ENCODE measurements around the gene ELN.

The ELN gene

DNA sequence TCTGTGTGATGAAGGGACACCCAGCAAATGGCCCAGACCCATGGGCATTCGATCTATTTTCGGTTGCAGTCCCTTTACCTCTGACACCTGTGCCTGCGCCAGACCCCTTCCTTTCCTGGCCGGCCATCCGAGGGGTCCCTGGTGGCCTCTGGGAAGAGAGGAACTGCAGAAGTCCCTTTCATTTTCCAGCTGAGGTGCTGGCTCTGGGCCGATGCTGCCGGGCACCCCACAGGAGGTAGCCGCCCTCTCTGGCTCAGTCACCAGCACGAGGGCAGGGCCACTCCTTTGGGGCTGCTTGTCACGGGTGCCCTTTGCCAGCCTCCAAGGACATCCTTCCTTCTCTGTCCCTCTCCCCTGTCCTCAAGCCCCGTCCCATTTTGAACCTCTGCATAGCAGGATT is 4.2 kb upstream of the ELN start:
- no peak for DNase-seq (ENCODE audit: low read depth)

DNA sequence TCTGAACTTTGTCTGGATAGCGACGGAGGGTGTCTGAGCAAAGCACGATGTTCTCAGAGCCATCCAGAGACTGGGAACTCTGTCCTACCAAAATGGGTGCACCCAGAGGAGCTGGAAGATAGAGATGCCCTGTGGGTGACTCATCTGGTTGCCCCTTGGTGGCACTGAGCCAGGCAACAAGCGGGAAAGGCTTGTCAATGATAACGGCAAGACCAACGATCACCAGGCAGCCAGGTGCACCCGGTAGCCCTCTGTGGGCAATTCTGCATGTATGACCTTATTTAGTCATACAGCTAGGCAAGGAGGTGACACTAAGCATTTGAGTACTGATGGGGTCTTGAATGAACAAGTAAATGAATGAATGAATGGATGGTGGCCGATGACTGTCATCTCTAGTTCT is 2.8 kb upstream of the ELN start:
- no peak for DNase-seq (ENCODE audit: low read depth)

DNA sequence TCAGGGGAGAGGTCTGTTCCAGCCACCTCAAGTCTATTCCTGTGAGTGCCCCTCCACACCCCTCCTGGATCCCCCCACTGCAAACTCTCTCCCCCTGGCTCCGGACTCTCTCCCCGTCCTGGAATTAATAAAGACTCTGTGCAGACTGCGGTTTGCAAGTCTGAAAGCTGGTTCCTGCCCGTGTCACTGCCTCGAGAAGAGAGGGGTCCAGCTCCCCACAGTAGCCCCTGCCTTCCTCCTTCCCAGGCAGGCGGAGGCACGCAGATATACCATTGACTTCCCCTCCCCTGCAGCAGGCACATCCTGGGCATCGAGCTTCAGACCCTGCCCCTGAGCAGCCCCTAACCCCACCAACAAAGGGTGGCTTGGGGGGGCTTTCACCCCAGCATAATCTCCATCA is 2.2 kb upstream of the ELN start:
- DNase-seq (ENCODE audit: low read depth), result no peak

- DNase-seq (ENCODE audit: low read depth), result no peak
These were observed 1.5 kb upstream of the ELN start for GRCh38 chr7:74026406-74026902.

- DNase-seq (ENCODE audit: low read depth), result peak; percentile 33
These were observed 880 bp upstream of the ELN start for GRCh38 chr7:74026903-74027682.

- DNase-seq (ENCODE audit: low read depth), result no peak
These were observed 407 bp downstream of the ELN start for GRCh38 chr7:74028321-74028838.

GRCh38 chr7:74029089-74029785 is 1.3 kb downstream of the ELN start:
- DNase-seq (ENCODE audit: low read depth), result no peak

GRCh38 chr7:74029991-74030415 is 2.0 kb downstream of the ELN start:
- DNase-seq (ENCODE audit: low read depth), result no peak

GRCh38 chr7:74030861-74031260 is 2.9 kb downstream of the ELN start:
- DNase-seq (ENCODE audit: low read depth), result no peak

- no peak for DNase-seq (ENCODE audit: low read depth)
These were observed 3.6 kb downstream of the ELN start for GRCh38 chr7:74031403-74032190.

DNA sequence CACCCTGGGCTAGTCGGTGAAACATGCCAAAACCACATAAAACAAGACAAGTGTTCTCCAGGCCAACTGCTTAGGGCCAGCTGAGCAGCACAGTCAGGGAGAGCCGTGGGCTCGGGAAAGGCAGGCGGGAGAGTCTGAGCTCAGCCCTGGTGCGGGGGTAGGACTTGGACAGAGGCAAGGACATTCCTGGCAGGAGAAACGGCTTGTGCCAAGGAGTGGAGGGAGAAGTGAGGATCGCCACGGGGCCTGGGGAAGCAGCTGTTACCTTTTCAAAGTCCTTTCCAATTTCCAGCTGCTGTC is 4.2 kb downstream of the ELN start:
- peak; percentile 67 for DNase-seq (ENCODE audit: low read depth)

- no peak for DNase-seq (ENCODE audit: low read depth)
These were observed 4.8 kb downstream of the ELN start for GRCh38 chr7:74032624-74033371.

GRCh38 chr7:74033372-74034311 is 5.7 kb downstream of the ELN start:
- DNase-seq (ENCODE audit: low read depth), result no peak

- no peak for DNase-seq (ENCODE audit: low read depth)
These were observed 9.6 kb downstream of the ELN start for GRCh38 chr7:74037609-74038008.

DNA sequence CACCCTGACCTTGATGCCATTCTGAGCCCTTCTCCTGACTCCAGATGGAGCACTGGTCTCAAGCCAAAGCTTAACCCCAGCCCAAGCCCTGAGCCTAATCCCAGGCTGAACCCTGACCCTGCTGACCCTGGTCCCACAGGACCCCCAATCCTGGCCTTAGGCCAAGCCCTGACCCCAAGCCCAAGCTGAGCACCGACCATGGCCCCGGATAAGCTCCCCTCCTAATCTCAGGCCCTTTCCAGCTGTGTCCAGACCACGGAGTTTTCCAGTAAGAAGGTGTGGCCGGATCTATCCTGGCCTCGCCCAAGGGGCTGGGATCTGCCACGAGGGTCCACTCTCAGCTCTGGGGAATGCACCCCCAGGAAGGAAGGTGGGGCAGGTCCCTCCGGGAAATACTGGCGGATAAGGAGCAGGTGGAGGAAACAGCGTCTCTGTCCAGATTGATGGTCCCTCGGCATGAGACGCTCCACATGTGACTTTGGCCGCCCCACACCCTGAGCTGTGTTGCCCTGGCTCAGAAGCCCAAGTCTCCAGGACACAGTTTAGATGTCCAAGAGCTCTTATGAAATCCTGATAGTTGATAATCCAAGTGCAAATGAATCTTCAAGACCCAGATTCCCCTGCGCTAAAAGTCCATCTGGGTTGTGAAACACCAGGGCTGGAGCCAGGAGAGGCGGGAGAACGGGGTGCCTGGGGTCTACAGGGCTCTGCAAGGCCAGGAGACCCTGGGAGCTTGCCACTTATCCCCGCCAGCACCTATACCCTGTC is 10.4 kb downstream of the ELN start:
- no peak for DNase-seq (ENCODE audit: low read depth)

DNA sequence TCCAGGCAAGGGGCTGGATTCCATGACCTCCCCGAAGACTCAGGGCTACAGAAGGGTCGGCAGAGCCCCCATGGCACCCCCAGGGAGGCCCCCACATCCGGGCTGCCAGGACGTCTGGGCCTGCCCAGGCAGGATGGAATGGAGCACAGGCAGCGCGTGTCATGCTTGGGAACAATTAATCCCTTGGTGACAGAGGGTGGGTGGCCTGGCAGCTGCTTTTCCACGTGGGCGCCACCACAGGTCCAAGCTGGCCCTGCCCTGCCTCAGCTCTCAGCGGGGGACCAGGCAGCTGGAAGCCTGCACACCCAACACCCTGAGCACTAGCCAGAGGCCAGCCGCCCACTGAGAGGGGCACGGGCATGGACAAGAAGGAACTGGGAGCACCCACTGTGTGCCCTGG is 11.4 kb downstream of the ELN start:
- DNase-seq (ENCODE audit: low read depth), result no peak

DNA sequence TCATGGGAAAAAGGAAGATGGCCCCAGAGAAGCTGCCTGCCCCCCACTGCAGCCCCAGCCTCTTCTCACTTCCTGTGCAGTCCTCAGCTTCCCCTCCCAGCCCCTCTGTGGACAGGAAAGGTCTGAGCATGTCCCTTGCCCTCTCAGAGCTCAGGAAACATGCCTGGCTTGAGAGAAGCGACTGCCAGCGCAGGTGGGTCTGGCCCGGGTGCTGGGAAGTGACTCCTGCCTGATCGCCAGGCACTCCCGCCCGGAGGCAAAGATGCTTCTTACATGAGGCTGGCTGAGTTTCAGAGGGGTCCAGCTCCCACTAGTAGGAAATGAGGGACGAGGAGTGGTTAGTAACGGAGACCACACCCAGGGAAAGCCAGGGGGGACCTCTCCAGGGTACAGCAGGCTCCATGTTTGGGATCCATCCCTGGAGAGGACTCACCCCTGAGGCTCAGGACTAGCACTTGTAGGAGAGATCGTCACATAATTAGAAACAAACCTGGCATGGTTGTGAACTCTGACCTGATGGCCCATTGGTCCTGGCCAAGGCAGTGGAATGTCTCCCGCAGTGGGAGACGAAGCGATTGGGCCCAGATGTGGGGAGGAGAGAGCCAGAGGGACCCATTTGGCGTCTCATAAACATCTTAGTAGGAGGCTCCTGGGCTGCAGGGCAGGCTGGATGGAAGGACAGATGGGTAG is 12.3 kb downstream of the ELN start:
- no peak for DNase-seq (ENCODE audit: low read depth)

DNA sequence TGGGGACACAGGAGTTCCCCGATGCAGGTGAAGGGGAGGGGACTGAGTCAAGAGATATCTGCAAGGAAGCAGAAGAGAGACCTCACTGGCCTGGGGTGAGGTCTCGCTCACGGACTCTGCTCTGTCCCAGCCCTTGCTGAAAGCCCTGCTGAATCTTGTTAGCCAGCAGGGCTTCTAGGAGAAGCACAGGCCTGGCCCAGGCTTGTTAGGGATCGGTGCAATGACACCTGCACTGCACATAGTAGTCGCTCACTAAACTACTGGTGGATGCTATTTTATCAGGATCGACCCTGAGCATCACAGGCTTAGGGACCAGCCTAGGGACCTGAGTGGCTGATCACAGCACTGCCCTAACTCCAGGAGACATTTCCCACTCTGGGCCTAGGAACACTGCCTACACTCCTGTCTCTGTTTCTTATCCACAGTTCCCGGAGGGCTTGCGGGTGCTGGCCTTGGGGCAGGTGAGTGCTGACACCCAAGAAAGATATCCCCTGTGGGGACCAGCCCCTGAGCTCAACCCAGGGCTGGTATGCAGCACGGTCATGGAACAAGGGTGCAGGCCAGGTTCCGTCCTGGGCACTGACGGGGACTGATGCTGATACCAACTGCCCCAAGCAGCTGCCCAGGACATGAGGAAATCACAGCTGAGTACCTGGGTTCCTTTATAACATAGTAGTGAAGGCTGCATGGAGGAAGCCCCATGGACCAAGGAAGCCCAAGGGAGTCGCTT is 13.0 kb downstream of the ELN start:
- no peak for DNase-seq (ENCODE audit: low read depth)

Measured in GM04504 (cell line).